ENCODE measurements around the gene ACSF3. TPM values are rescaled to one million over a fixed set of nuclear protein-coding genes. Genes with fewer than 3 reads are reported as not detected.

ACSF3 gene
- 24.3 and 36.7 TPM in 2 replicates for total RNA-seq

GRCh38 chr16:89093602-89094251 lies at the start of gene ACSF3:
TSS of gene ACSF3 (plus strand) at chr16:89093852. CDS start at chr16:89100682, 6,830 bp downstream.

GRCh38 chr16:89171216-89172170 lies 77.8 kb downstream of the ACSF3 start, which contains the start of gene CDH15:
TSS of gene CDH15 (plus strand) at chr16:89171748. CDS start at chr16:89171832, 84 bp downstream.

GRCh38 chr16:89200124-89200849 lies 106.6 kb downstream of the ACSF3 start, which contains the start of gene SLC22A31:
TSS of gene SLC22A31 (minus strand) at chr16:89200537. CDS start at chr16:89200501, 36 bp downstream.

Other genes starting within 250 kb of the ACSF3 start
- 10.1 and 18.1 TPM in 2 replicates for gene GALNS, start 236.9 kb upstream of the ACSF3 start, total RNA-seq
- gene TRAPPC2L, start 236.7 kb upstream of the ACSF3 start, total RNA-seq, result 38.0 and 46.8 TPM in 2 replicates
- not detected in 2 replicates for gene PABPN1L, start 227.2 kb upstream of the ACSF3 start, total RNA-seq
- 0.09 and 0.63 TPM in 2 replicates for gene CBFA2T3, start 116.6 kb upstream of the ACSF3 start, total RNA-seq
- gene CDH15, start 77.9 kb downstream of the ACSF3 start, total RNA-seq, result not detected in 2 replicates
- 0.56 TPM in 1 of 2 replicates, not detected in the other for gene SLC22A31, start 106.7 kb downstream of the ACSF3 start, total RNA-seq
- 9.4 and 13.2 TPM in 2 replicates for gene ZNF778, start 123.9 kb downstream of the ACSF3 start, total RNA-seq

All from airway epithelial cell (primary cell).